ENCODE data around the gene H1-8. TPM values are rescaled to one million over a fixed set of nuclear protein-coding genes. Genes with fewer than 3 reads are reported as not detected.

H1-8 gene
- total RNA-seq, 4 donors from 2014 or later: not detected

DNA sequence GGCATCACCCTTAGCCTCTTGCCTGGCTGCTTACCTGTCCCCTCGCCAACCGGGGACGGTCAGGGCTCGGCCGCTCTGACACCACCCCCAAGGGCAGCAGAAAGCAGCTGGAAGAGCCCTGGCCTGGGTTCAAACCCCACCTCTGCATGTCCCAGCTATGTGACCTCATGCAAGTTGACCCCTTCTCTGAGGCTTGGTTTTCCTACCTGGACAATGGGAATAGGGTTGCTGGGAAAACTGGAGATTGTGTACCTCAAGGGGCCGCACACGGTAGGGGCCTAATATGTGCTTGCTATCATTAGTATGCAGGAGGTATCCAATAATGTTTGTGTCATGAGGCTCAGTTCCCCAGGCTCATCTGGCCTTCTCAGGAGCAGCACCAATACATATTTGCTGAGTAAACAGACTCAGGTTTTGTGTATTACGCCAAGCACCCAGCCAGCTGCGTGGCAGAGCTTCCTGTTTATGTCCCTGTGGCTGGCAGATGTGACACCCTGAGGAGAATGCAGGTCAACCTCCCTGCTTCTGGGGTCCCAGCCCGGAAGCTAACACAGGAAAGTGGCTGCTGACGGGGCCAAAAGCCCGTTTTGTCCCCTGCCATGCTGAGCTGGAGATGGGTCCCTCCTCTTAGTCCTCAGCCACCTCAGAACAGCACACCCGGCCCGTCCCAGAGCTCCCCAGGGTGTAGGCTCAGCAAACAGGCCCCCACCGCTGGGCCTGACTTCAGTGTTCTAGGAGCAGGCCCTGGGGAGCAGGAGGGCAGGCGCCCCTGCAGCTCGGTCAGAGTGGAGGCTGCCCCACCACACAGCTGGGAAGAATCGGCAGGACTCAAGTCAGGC lies 33.8 kb downstream of the H1-8 start:
- TF ChIP-seq, protein P1, sequence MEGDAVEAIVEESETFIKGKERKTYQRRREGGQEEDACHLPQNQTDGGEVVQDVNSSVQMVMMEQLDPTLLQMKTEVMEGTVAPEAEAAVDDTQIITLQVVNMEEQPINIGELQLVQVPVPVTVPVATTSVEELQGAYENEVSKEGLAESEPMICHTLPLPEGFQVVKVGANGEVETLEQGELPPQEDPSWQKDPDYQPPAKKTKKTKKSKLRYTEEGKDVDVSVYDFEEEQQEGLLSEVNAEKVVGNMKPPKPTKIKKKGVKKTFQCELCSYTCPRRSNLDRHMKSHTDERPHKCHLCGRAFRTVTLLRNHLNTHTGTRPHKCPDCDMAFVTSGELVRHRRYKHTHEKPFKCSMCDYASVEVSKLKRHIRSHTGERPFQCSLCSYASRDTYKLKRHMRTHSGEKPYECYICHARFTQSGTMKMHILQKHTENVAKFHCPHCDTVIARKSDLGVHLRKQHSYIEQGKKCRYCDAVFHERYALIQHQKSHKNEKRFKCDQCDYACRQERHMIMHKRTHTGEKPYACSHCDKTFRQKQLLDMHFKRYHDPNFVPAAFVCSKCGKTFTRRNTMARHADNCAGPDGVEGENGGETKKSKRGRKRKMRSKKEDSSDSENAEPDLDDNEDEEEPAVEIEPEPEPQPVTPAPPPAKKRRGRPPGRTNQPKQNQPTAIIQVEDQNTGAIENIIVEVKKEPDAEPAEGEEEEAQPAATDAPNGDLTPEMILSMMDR (IDR thresholded peaks at IDR 0.05; ENCODE audit: low read depth): no peak

GRCh38 chr3:129577366-129577765 lies 34.4 kb downstream of the H1-8 start:
- TF ChIP-seq, protein P1 (IDR thresholded peaks at IDR 0.05; ENCODE audit: low read depth): no peak

- TF ChIP-seq, protein P1 (IDR thresholded peaks at IDR 0.05; ENCODE audit: low read depth): no peak
Observed at GRCh38 chr3:129577925-129578786, 35.2 kb downstream of the H1-8 start.

DNA sequence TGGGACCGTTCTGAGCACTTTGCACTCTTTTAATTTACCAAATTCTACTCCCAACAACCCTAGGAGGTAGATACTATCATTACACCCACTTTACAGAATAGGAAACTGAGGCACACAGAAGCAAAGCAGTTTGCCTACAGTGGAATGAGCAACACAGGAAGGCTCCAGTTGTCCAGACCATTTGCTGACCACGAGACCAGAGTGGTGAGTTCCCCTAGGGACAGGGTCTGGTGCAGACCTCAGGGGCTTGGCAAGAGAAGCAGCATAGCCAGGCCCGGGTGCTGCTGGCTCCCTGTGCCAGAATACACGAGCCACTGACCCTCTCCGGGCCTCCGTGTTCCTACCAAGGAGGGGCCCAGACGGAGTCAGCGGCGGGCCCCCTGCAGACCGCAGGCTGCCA lies 37.0 kb downstream of the H1-8 start:
- TF ChIP-seq, protein P1 (IDR thresholded peaks at IDR 0.05; ENCODE audit: low read depth): no peak

DNA sequence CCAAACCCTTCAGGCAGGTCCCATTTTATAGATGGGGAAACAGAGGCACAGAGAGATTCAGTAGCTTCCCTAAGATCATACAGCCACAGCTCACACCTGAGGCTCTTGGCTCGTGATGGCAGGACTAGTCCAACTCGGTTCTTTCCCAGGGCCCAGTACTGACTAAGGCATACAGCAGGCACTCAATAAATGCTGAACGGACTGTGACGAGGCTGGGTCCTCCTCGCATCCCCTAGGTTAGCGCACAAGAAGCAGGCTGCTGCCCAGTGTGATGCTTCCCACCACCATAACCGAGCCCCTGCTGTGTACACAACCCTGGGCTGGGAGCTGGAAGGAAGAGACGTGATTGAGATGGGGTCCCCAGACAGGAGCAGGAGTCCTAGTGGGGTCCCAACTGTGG lies 38.6 kb downstream of the H1-8 start:
- TF ChIP-seq, protein P1 (IDR thresholded peaks at IDR 0.05; ENCODE audit: low read depth): no peak

DNA sequence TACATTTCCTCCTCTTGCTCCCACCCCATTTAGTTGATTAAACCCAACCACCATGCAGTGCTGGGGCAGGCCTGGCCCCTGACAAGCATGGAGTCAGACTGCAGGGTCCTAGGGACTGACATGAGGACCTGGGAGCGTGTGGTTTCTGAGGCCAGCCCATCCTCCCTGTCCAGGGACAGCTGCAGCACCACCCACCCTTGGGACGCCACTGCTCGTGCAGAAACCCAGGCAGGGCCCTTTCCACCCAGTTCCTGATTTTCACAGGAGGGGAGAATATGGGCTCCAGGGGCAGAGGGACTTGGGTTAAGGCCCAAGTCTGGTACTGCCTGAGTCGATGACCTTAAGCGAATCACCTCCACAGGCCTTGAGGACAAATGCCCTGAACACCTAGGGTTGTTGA lies 39.8 kb downstream of the H1-8 start:
- TF ChIP-seq, protein P1 (IDR thresholded peaks at IDR 0.05; ENCODE audit: low read depth): no peak

DNA sequence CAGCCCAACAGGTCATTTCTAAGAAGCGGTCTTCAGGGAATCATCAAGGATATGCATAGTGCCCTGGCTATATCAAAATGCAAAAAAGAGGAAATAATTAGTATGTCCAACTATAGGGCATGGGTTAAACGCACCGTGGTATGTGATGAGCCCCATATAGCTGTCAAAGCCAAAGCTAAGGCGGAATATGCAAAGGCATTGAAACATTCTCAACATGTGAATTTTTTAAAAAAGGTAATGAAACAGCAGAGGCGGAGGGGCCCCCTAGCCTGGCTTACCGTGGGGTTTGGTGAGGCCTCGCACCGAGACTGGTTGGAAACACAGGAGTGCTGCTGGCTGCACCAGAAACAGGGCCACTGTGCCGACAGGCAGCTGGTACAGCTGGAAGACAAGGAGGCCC lies 40.3 kb downstream of the H1-8 start:
- TF ChIP-seq, protein P1 (IDR thresholded peaks at IDR 0.05; ENCODE audit: low read depth): no peak
